Osteoblast (primary cell): ENCODE data around the gene KCNT2. TPM values are rescaled to one million over a fixed set of nuclear protein-coding genes. Genes with fewer than 3 reads are reported as not detected.
A peak's percentile ranks its signal among the peaks of the same experiment; 100 is the strongest.

Experiments used
- DNase-seq: peaks from one replicate; pipeline ENCODE4 v3.0.0; 2011; ENCODE audit warnings: low spot score, mixed read lengths; ENCODE audit not compliant: insufficient read length; ENCODE audit errors: missing footprints
- H2AFZ ChIP-seq: 2 replicates; pipeline ENCODE4 v1.6.0; 2011; ENCODE audit warnings: mild to moderate bottlenecking, low read length
- H3K27ac ChIP-seq: 2 replicates; pipeline ENCODE4 v1.5.1; 2011; ENCODE audit warnings: mild to moderate bottlenecking, low read depth, low read length, moderate library complexity
- H3K27me3 ChIP-seq: 2 replicates; pipeline ENCODE4 v1.6.0; 2012; ENCODE audit warnings: mild to moderate bottlenecking, control low read depth, inconsistent platforms, low read length, moderate library complexity; ENCODE audit not compliant: insufficient read depth
- H3K36me3 ChIP-seq: 2 replicates; pipeline ENCODE4 v1.5.1; 2011; ENCODE audit warnings: mild to moderate bottlenecking, low read length, control low read depth, moderate library complexity; ENCODE audit not compliant: insufficient read depth
- H3K4me1 ChIP-seq: 2 replicates; pipeline ENCODE4 v1.5.1; 2011; ENCODE audit warnings: mild to moderate bottlenecking, low read length, control low read depth, moderate library complexity; ENCODE audit not compliant: insufficient read depth
- H3K4me2 ChIP-seq: 2 replicates; pipeline ENCODE4 v1.6.0; 2011; ENCODE audit warnings: mild to moderate bottlenecking, low read length; ENCODE audit not compliant: insufficient read depth
- H3K4me3 ChIP-seq: fragments of 200-600 bp; sonication (generic); 3 replicates; pipeline ENCODE4 v1.5.1; 2012; ENCODE audit warnings: mild to moderate bottlenecking, low read length, inconsistent platforms; ENCODE audit not compliant: insufficient read depth
- H3K79me2 ChIP-seq: 2 replicates; pipeline ENCODE4 v1.6.0; 2012; ENCODE audit warnings: mild to moderate bottlenecking, low read length, control low read depth, inconsistent platforms; ENCODE audit not compliant: insufficient read depth
- H3K9me3 ChIP-seq: 2 replicates; pipeline ENCODE4 v1.5.1; 2011; ENCODE audit warnings: low read depth, low read length, control low read depth
- H4K20me1 ChIP-seq: 2 replicates; pipeline ENCODE4 v1.6.0; 2012; ENCODE audit warnings: mild to moderate bottlenecking, low read length, control low read depth; ENCODE audit not compliant: insufficient read depth
- CTCF ChIP-seq: IDR thresholded peaks from 2 replicates; pipeline ENCODE4 v1.5.1; 2011; ENCODE audit warnings: mild to moderate bottlenecking, low read depth, low read length, moderate library complexity; ENCODE audit errors: extremely low read depth
- total RNA-seq: library from RNA; depleted of rRNA; stranded (reverse); fragments of >200 nt; gene quantifications from 2 replicates; pipeline ENCODE4 v1.2.3, GENCODE V29; 2012

The KCNT2 gene
- total RNA-seq, 1 donor, result 10.5 TPM

GRCh38 chr1:196305216-196305615, 303.0 kb downstream of the KCNT2 start:
- Histone ChIP-seq H3K79me2 (no peaks in the 10 kb centered on the region), H2AFZ (no peak overlapping the region), H3K27me3 (no peaks in the 10 kb centered on the region), H3K27ac (no peak overlapping the region), H3K4me3 (no peak overlapping the region), H3K4me2 (no peak overlapping the region), H3K9me3 (no peaks in the 10 kb centered on the region), H3K36me3 (no peaks in the 10 kb centered on the region), H3K4me1 (no peaks in the 10 kb centered on the region), H4K20me1 (no peaks in the 10 kb centered on the region)
- no peak for TF ChIP-seq CTCF
- DNase-seq, result no peak

- no peaks in the 10 kb centered on the region for H3K9me3 ChIP-seq
- H4K20me1 ChIP-seq, result no peaks in the 10 kb centered on the region
- TF ChIP-seq CTCF, result no peak
- H3K4me3 ChIP-seq, result no peak overlapping the region
- H3K27me3 ChIP-seq, result no peaks in the 10 kb centered on the region
- H3K27ac ChIP-seq, result no peak overlapping the region
- no peaks in the 10 kb centered on the region for H3K4me1 ChIP-seq
- no peak for DNase-seq
- H3K79me2 ChIP-seq, result no peaks in the 10 kb centered on the region
- H3K4me2 ChIP-seq, result no peak overlapping the region
- H2AFZ ChIP-seq, result no peak overlapping the region
- no peaks in the 10 kb centered on the region for H3K36me3 ChIP-seq
These were observed 305.3 kb downstream of the KCNT2 start for GRCh38 chr1:196302981-196303380.

GRCh38 chr1:196302420-196302819, 305.8 kb downstream of the KCNT2 start:
- H3K36me3 ChIP-seq, result no peaks in the 10 kb centered on the region
- H2AFZ ChIP-seq, result no peak overlapping the region
- no peaks in the 10 kb centered on the region for H3K9me3 ChIP-seq
- H3K4me2 ChIP-seq, result no peak overlapping the region
- DNase-seq, result no peak
- H4K20me1 ChIP-seq, result no peaks in the 10 kb centered on the region
- no peaks in the 10 kb centered on the region for H3K79me2 ChIP-seq
- no peaks in the 10 kb centered on the region for H3K4me1 ChIP-seq
- no peak overlapping the region for H3K4me3 ChIP-seq
- no peak for TF ChIP-seq CTCF
- no peaks in the 10 kb centered on the region for H3K27me3 ChIP-seq
- no peak overlapping the region for H3K27ac ChIP-seq

- no peaks in the 10 kb centered on the region for H3K36me3 ChIP-seq
These were observed 312.5 kb downstream of the KCNT2 start for GRCh38 chr1:196295766-196296165.

More at GRCh38 chr1:196295766-196296165, 312.5 kb downstream of the KCNT2 start:
- Histone ChIP-seq H3K4me2 (no peak overlapping the region), H3K79me2 (no peaks in the 10 kb centered on the region), H3K4me3 (no peak overlapping the region), H4K20me1 (no peaks in the 10 kb centered on the region), H2AFZ (no peak overlapping the region), H3K9me3 (no peaks in the 10 kb centered on the region), H3K27ac (no peak overlapping the region), H3K4me1 (no peaks in the 10 kb centered on the region), H3K27me3 (no peaks in the 10 kb centered on the region)
- no peak for TF ChIP-seq CTCF
- peak; percentile 69 for DNase-seq
